HCT116 (cell line): ENCODE data around the gene GSC2. TPM values are rescaled to one million over a fixed set of nuclear protein-coding genes. Genes with fewer than 3 reads are reported as not detected.

Experiments
- ATAC-seq: fragments of 200-7000 bp; cut with Tn5 transposase; 2 replicates; pipeline ENCODE4 v1.9.1; 2020; ENCODE audit warnings: mild to moderate bottlenecking, moderate library complexity
- BruUV-seq: library from RNA; stranded (reverse); fragments of 400-500 nt; replicated peaks from 2 replicates; lab custom pipeline; 2021; lab: Mats Ljungman, UMichigan
- CTCF ChIA-PET: fragments of 300-600 bp; sonication (Branson Sonifier 250); formaldehyde crosslinking; loops from one replicate; lab custom pipeline; 2021; ENCODE audit warnings: antibody characterized with exemption; lab: Charles Lee
- POLR2A ChIA-PET: fragments of 300-600, 350-600 bp; sonication (Branson Sonifier 250); formaldehyde crosslinking; loops from one replicate; lab custom pipeline; 2021; ENCODE audit warnings: antibody characterized with exemption; lab: Charles Lee
- RAD21 ChIA-PET, 2 experiments: fragments of 300-600 bp; sonication (Branson Sonifier 250); formaldehyde crosslinking; loops; one replicate each; lab custom pipeline; 2023; ENCODE audit warnings: low total read pairs in 2 of 2; ENCODE audit not compliant: uncharacterized antibody in 2 of 2, unreplicated experiment in 2 of 2, low non-redundant PET in 1 of 2; lab: Charles Lee
- DNase-seq: peaks from one replicate; pipeline ENCODE4 v3.0.0-alpha.2; 2010; ENCODE audit warnings: low read depth, low spot score
- H2AFZ ChIP-seq: fragments of 200-600 bp; shearing (Covaris generic), sonication (generic); 2 replicates; pipeline ENCODE4 v1.6.1; 2017; ENCODE audit warnings: low read depth, mixed run types, mixed read lengths, antibody characterized with exemption, low read length; ENCODE audit not compliant: poor library complexity, severe bottlenecking
- H3K27ac ChIP-seq: 2 replicates; pipeline ENCODE4 v1.5.1; 2012; ENCODE audit warnings: low read depth, low read length
- H3K27me3 ChIP-seq: fragments of 200-600 bp; sonication (generic); 2 replicates; pipeline ENCODE4 v1.6.1; 2016; ENCODE audit warnings: mixed run types, low read length, mixed read lengths; ENCODE audit not compliant: insufficient read depth
- H3K36me3 ChIP-seq, 2 experiments: fragments of 200-500 bp in 1 of 2; fragments of 200-600 bp in 1 of 2; sonication (Bioruptor generic) in 1 of 2; sonication (generic) in 1 of 2; 2 replicates each; pipeline versions ENCODE4 v1.5.1 to v1.6.1; 2014 to 2016; ENCODE audit warnings: low read length in 2 of 2, inconsistent platforms in 1 of 2, mixed read lengths in 1 of 2, mixed run types in 1 of 2; ENCODE audit not compliant: insufficient read depth in 2 of 2, control insufficient read depth in 1 of 2
- H3K4me1 ChIP-seq, 2 experiments: fragments of 200-600 bp in 1 of 2; sonication (generic) in 1 of 2; 2 replicates each; pipeline versions ENCODE4 v1.5.1 to v1.6.1; 2012 to 2017; ENCODE audit warnings: low read length in 2 of 2, inconsistent platforms in 1 of 2, mild to moderate bottlenecking in 1 of 2, mixed read lengths in 1 of 2, mixed run types in 1 of 2, moderate library complexity in 1 of 2; ENCODE audit not compliant: insufficient read depth in 2 of 2, control insufficient read depth in 1 of 2
- H3K4me2 ChIP-seq: fragments of 200-600 bp; sonication (generic); 2 replicates; pipeline ENCODE4 v1.6.1; 2017; ENCODE audit warnings: mixed run types, low read length, mixed read lengths
- H3K4me3 ChIP-seq, 2 experiments: fragments of 200-600 bp in 1 of 2; sonication (generic) in 1 of 2; replicated peaks in 1 of 2; 2 replicates each; pipeline ENCODE4 v1.5.1; 2011 to 2016; ENCODE audit warnings: low read length in 2 of 2, control low read depth in 1 of 2, low read depth in 1 of 2, mild to moderate bottlenecking in 1 of 2, mixed read lengths in 1 of 2, mixed run types in 1 of 2
- H3K79me2 ChIP-seq: fragments of 200-600 bp; sonication (generic); 2 replicates; pipeline ENCODE4 v1.6.1; 2017; ENCODE audit warnings: mild to moderate bottlenecking, mixed run types, low read length, moderate library complexity, mixed read lengths; ENCODE audit not compliant: insufficient read depth
- H3K9ac ChIP-seq: fragments of 200-600 bp; sonication (generic); 2 replicates; pipeline ENCODE4 v1.6.1; 2016; ENCODE audit warnings: low read length, mixed read lengths
- H3K9me2 ChIP-seq: fragments of 200-600 bp; sonication (generic), shearing (Covaris generic); 2 replicates; pipeline ENCODE4 v1.6.1; 2017; ENCODE audit warnings: mixed run types, mild to moderate bottlenecking, moderate library complexity; ENCODE audit not compliant: insufficient read depth
- H3K9me3 ChIP-seq, 2 experiments: fragments of 200-500 bp in 1 of 2; fragments of 200-600 bp in 1 of 2; sonication (Bioruptor generic) in 1 of 2; sonication (generic) in 1 of 2; 2 replicates each; pipeline ENCODE4 v1.6.1; 2014 to 2017; ENCODE audit warnings: low read length in 2 of 2, mixed read lengths in 2 of 2, inconsistent platforms in 1 of 2, low read depth in 1 of 2, mild to moderate bottlenecking in 1 of 2, mixed run types in 1 of 2, moderate library complexity in 1 of 2; ENCODE audit not compliant: control insufficient read depth in 1 of 2, insufficient read depth in 1 of 2
- H4K20me1 ChIP-seq: fragments of 200-600 bp; sonication (generic), shearing (Covaris generic); 2 replicates; pipeline ENCODE4 v1.6.1; 2017; ENCODE audit warnings: mixed run types, mild to moderate bottlenecking, moderate library complexity; ENCODE audit not compliant: insufficient read depth
- CBX3 ChIP-seq: IDR thresholded peaks from 2 replicates; pipeline ENCODE4 v1.6.1; 2012; ENCODE audit warnings: low read depth
- CEBPB ChIP-seq: IDR thresholded peaks from 2 replicates; pipeline ENCODE4 v1.6.1; 2012; ENCODE audit warnings: low read depth
- EGR1 ChIP-seq: IDR thresholded peaks from 2 replicates; pipeline ENCODE4 v1.6.1; 2012; ENCODE audit warnings: low read depth
- EZH2 ChIP-seq: fragments of 200-600 bp; sonication (generic); IDR thresholded peaks from 2 replicates; pipeline ENCODE4 v1.6.1; 2017; ENCODE audit warnings: antibody characterized with exemption, mixed run types
- RAD21 ChIP-seq: IDR thresholded peaks from 2 replicates; pipeline ENCODE4 v1.6.1; 2012; ENCODE audit warnings: low read depth, mild to moderate bottlenecking
- SIN3A ChIP-seq: IDR thresholded peaks from 2 replicates; pipeline ENCODE4 v1.6.1; 2012; ENCODE audit warnings: low read depth
- SRF ChIP-seq: IDR thresholded peaks from 2 replicates; pipeline ENCODE4 v1.6.1; 2012; ENCODE audit warnings: low read depth
- ZNF274 ChIP-seq: fragments of 200-500 bp; sonication (Bioruptor generic); IDR thresholded peaks from 2 replicates; pipeline ENCODE4 v1.6.1; 2014; ENCODE audit warnings: mild to moderate bottlenecking, low read depth, low read length, inconsistent platforms
- intact Hi-C: fragments of 100-400 bp; cut with micrococcal nuclease; formaldehyde crosslinking; loops from 2 replicates; pipeline ENCODE4 v1.10.0; 2022
- total RNA-seq: library from RNA; stranded (reverse); gene quantifications from one replicate; pipeline ENCODE4 v1.2.1, GENCODE V29; 2021; ENCODE audit not compliant: unreplicated experiment
- TF ChIP-seq, protein P1 (sequence below), 3 experiments: fragments of 200-600 bp in 1 of 3; sonication (generic) in 1 of 3; IDR thresholded peaks in 2 of 3; conservative IDR thresholded peaks in 1 of 3; 2 replicates each; pipeline ENCODE4 v1.5.1; 2012 to 2017; ENCODE audit warnings: low read depth in 2 of 3, low read length in 2 of 3, antibody characterized with exemption in 1 of 3, borderline replicate concordance in 1 of 3, control low read depth in 1 of 3, mild to moderate bottlenecking in 1 of 3, mixed read lengths in 1 of 3, mixed run types in 1 of 3, moderate library complexity in 1 of 3; ENCODE audit not compliant: insufficient read depth in 1 of 3
- TF ChIP-seq, protein P2 (sequence below): IDR thresholded peaks from 2 replicates; pipeline ENCODE4 v1.6.1; 2012; ENCODE audit warnings: low read depth

Gene GSC2
- total RNA-seq, 1 experiment from 2014 or later = not detected

DNA sequence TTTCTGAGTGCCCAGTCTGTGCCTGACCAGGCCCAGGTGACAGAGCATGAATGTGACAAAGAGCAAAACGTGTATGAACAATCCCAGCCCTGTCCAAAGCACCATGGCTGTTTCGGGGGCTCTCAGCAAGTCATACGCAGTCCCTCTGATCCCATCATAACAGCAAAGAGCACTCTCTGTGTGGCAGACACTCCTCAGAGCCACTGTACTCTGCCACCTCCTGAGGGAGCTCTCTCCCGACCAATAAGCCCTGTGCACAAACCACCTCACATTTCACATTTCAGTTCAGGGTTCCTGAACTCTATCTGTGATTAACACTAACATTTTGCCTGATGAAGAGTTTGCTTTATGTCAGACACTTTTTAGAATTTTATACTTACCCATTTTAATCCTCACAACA is 34.5 kb downstream of the GSC2 start:
- Histone ChIP-seq H3K4me1 (peaks cover 4 to 7% of the 10 kb centered on the region in 2 experiments), H3K9ac (no peak overlapping the region), H3K9me2 (no peaks in the 10 kb centered on the region), H2AFZ (no peak overlapping the region), H3K27ac (no peak overlapping the region), H3K4me2 (no peak overlapping the region), H3K27me3 (no peaks in the 10 kb centered on the region), H4K20me1 (0 out of 2 replicates have a peak, but pooled peaks cover 3% of the 10 kb centered on the region), H3K36me3 (0 out of 4 replicates have a peak, but pooled peaks cover 0 to 4% of the 10 kb centered on the region in 2 experiments), H3K4me3 (no peak overlapping the region), H3K9me3 (no peaks in the 10 kb centered on the region), H3K79me2 (peaks cover 89% of the 10 kb centered on the region)
- CTCF ChIA-PET = interaction anchor here (0.6 to 1.8 kb wide), 4 partner anchors 8 to 514 kb away, joined by 3 to 8 read pairs (median 5); partner anchors contain the start of gene ESS2
- POLR2A ChIA-PET = no interaction called here
- BruUV-seq = no TSS peak
- intact Hi-C loops = no loop called here
- no peak for DNase-seq
- TF ChIP-seq EGR1 (no peak), CBX3 (no peak), RAD21 (peak; percentile 24; the same call in 1 of the 2 replicates)
- TF ChIP-seq, protein P1, sequence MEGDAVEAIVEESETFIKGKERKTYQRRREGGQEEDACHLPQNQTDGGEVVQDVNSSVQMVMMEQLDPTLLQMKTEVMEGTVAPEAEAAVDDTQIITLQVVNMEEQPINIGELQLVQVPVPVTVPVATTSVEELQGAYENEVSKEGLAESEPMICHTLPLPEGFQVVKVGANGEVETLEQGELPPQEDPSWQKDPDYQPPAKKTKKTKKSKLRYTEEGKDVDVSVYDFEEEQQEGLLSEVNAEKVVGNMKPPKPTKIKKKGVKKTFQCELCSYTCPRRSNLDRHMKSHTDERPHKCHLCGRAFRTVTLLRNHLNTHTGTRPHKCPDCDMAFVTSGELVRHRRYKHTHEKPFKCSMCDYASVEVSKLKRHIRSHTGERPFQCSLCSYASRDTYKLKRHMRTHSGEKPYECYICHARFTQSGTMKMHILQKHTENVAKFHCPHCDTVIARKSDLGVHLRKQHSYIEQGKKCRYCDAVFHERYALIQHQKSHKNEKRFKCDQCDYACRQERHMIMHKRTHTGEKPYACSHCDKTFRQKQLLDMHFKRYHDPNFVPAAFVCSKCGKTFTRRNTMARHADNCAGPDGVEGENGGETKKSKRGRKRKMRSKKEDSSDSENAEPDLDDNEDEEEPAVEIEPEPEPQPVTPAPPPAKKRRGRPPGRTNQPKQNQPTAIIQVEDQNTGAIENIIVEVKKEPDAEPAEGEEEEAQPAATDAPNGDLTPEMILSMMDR (IDR thresholded peaks at IDR 0.05 in 2 of 3, conservative IDR thresholded peaks at IDR 0.05 in 1 of 3; ENCODE audit: borderline replicate concordance in 1 of 3, insufficient read depth in 1 of 3, low read depth in 2 of 3, low read length in 2 of 3) = peak in 2 of 3 experiments; percentile 29 to 38; a peak in 4 of 6 replicates
- RAD21 ChIA-PET = no interaction called here
- peak; percentile 84 for ATAC-seq

DNA sequence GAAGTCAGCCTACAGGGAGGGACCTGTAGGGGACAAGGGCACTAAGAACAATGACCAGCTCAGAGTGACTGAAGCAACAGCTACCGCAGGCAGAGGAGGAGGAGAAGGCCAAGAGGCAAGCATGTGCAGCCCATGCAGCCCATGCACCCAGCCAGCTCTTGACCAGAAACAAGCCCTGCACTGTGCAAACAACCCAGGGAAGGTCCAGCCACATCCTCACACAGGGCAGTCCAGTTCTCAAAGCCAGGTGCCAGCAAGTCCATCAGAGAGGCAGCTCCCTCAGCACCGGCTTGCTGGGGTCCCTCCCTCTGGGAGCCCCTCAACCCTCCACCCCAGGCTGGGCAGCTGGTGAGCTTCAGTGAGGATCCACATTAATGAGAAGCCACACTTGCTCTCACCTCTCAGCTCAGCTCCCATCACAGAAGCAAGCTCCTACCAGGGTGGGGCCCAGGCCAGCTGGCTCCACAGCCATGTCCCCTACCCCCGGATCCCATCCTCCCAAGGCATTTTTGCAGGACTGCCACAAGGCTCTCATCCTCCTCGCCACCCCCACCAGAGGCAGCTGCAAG is 35.0 kb downstream of the GSC2 start:
- Histone ChIP-seq H3K9ac (no peak overlapping the region), H3K36me3 (0 out of 4 replicates have a peak, but pooled peaks cover 0 to under 1% of the 10 kb centered on the region in 2 experiments), H3K27me3 (no peaks in the 10 kb centered on the region), H3K4me3 (no peak overlapping the region), H2AFZ (no peak overlapping the region), H3K79me2 (peaks cover 89% of the 10 kb centered on the region), H4K20me1 (0 out of 2 replicates have a peak, but pooled peaks cover 3% of the 10 kb centered on the region), H3K27ac (no peak overlapping the region), H3K9me2 (no peaks in the 10 kb centered on the region), H3K4me1 (peaks cover 0 to 1% of the 10 kb centered on the region in 2 experiments; a peak in 2 of 4 replicates), H3K9me3 (no peaks in the 10 kb centered on the region), H3K4me2 (no peak overlapping the region)
- intact Hi-C loops = no loop called here
- DNase-seq = no peak
- CTCF ChIA-PET = interaction anchor here (0.6 to 1.8 kb wide), 4 partner anchors 7 to 515 kb away, joined by 3 to 8 read pairs (median 5); partner anchors contain the start of gene ESS2
- TF ChIP-seq SRF (no peak), CEBPB (no peak), EZH2 (no peak), ZNF274 (no peak), CBX3 (no peak), RAD21 (no peak), SIN3A (no peak)
- TF ChIP-seq, protein P2, sequence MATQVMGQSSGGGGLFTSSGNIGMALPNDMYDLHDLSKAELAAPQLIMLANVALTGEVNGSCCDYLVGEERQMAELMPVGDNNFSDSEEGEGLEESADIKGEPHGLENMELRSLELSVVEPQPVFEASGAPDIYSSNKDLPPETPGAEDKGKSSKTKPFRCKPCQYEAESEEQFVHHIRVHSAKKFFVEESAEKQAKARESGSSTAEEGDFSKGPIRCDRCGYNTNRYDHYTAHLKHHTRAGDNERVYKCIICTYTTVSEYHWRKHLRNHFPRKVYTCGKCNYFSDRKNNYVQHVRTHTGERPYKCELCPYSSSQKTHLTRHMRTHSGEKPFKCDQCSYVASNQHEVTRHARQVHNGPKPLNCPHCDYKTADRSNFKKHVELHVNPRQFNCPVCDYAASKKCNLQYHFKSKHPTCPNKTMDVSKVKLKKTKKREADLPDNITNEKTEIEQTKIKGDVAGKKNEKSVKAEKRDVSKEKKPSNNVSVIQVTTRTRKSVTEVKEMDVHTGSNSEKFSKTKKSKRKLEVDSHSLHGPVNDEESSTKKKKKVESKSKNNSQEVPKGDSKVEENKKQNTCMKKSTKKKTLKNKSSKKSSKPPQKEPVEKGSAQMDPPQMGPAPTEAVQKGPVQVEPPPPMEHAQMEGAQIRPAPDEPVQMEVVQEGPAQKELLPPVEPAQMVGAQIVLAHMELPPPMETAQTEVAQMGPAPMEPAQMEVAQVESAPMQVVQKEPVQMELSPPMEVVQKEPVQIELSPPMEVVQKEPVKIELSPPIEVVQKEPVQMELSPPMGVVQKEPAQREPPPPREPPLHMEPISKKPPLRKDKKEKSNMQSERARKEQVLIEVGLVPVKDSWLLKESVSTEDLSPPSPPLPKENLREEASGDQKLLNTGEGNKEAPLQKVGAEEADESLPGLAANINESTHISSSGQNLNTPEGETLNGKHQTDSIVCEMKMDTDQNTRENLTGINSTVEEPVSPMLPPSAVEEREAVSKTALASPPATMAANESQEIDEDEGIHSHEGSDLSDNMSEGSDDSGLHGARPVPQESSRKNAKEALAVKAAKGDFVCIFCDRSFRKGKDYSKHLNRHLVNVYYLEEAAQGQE = no peak
- BruUV-seq = no TSS peak
- ATAC-seq = no peak
- RAD21 ChIA-PET = no interaction called here
- POLR2A ChIA-PET = no interaction called here
